Stimulated activated CD8-positive, alpha-beta memory T cell treated with anti-CD3 and anti-CD28 coated beads, Interleukin-4, amount 100 ng/mL, for 4 hours (primary cell): ENCODE measurements around the gene C1QTNF7.

Experiments used
- DNase-seq, 2 donors: peaks; one replicate each; pipeline ENCODE4 v3.0.0-alpha.2; 2020; ENCODE audit warnings: low read depth in 2 of 2, low spot score in 1 of 2

Gene C1QTNF7

DNA sequence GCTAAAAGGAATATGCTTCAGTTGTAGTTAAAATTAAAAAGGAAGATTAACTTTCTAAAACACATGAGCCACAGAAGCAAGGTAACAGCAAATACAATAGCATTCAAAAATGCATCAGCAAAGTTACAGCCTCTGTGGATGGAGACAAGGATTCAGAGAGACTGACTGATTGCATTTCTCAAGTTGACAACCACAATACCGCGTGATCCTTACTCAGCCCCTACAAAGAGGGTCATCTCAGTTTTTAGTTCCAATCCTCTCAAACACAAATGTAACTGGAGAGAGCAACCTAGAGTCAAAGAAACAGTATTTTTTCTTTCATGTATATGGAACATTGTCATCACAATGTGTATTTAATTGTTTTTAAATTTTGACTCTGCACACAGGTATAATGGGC is 14.2 kb upstream of the C1QTNF7 start:
- DNase-seq = no peak

DNA sequence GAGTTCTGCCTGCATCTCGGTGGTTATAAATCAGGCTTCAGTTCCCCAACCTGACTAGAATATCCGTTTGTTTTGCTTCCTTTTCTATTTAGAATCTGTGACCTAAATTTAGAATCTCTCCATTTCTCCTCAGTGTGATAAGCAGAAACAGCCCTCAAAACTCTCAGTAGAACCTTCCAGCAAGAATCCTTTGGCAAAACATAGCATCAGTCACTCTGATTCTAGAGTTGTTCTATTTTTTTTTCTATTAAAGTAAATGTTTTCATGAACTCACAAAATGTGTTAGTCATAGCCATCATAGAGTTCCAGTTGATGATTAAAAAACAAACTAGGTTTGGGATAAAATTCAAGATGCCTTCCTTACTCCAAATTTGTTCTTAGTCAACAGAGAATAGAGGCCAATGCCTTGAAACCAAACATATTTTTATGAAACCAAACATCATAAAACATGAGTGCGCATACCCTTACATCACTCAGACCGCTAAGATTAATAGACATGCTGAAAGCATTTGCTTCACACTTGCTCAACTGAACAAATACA is 13.2 kb upstream of the C1QTNF7 start:
- no peak for DNase-seq

DNA sequence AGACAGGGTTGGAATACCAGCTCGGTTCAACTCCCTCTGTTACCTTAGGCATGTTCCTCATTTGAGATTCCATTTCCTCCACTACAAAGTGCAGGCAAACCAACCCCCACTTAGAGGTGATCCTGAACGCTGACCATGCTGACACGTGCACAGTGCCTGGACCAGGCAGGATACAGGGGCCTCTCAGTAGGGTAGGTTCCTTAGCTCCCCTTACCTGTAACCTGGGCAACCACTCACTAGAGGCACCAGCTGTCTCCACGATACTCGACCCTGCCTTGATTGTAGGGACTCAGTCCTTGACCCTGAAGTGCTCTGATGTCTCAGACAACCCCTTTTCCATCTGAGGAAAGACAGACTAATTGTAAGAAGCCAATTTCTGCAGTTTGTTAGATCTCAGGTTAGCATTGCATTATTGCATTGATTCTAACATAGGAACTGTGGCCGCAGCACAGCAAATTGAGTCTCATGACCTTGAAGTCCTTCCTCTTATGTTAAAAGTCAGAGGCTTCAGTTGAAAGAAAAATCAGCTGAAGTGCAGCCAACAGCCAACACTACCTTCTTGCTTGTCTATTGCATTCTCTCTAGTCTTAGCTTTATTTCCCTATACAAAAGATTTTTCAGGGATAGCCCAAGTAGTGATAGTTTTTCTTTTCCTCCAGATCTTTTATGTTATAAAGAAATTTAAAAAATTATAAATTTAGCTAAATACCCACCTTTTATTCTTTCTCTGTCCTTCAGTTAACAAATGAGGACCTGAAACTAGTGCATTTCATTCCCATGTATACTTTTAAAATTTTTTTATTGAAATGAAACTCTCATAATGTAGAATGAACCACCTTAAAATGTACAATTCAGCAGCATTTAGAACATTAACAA is 11.2 kb upstream of the C1QTNF7 start:
- no peak for DNase-seq

DNA sequence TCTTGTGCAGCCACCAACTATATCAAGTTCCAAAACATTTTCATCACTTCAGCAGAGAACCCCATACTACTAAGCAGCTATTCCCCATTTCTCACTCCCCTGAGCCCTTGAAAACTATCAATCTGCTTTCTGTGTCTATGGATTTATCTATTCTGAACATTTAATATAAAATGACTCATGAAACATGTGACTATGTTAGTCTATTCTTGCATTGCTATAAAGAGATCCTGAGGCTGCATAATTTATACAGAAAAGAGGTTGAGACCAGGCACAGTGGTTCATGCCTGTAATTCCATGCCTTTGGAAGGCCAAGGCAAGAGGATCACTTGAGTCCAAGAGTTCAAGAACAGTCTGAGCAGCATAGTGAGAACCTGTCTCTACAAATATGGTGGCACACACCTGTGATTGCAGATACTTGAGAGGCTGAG is 10.6 kb upstream of the C1QTNF7 start:
- no peak for DNase-seq

DNA sequence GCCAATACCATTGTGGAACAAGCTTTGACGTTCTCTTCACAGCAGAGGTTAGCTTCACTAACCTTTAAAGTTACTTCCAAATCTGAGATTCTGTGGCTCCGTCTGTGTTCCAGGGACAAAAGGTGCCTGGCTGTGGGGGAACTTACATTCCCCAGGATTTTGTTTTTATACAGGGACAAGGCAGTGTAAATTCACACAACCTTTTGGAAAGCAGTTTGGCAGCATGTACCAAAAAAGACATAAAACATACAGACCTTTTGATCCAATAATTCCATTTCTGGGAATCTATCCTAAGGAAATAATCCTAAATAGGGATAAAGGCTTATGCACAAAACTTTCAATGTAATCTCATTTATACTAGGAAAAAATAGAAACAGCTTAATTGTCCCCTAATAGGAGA is 8.9 kb upstream of the C1QTNF7 start:
- no peak for DNase-seq

DNA sequence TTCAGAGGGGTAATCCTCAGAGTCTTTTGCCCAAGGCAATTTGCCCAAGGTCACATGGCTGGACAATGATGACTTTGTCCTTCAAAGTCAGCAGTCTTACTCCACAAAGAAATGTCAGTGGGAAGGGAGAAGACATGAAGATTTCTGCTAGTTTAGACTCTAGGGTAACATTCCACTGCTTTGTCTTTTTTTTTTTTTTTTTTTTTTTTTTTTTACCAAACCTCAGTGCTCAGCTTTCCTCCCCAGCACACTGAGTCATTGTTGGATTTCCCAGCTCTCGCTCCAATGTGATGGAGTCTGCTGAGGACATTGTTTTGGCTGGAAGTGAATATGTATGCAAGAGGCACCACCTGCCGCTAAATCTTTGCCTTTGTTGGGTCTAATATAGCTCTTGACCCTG is 7.2 kb upstream of the C1QTNF7 start:
- no peak for DNase-seq

DNA sequence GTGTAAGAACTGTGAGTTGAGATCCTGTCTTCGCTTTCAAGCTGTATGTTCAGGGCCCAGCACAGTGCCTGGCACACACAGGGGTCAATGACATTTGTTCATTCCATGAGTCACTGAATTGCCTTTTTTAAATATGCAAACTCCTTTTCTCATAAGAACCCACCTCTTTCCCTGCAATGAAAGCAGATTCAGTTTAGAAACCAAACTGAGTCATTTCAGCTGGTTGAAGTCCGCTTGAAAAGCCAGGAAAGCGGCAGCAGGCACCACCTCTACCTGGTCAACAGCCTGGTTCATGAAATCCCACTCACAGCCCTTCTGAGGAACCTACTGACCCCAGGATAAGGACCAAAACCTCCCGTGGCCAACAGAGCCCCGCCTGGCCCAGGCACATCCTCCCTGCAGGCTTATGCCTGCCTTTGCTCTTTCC is 4.5 kb upstream of the C1QTNF7 start:
- no peak for DNase-seq

DNA sequence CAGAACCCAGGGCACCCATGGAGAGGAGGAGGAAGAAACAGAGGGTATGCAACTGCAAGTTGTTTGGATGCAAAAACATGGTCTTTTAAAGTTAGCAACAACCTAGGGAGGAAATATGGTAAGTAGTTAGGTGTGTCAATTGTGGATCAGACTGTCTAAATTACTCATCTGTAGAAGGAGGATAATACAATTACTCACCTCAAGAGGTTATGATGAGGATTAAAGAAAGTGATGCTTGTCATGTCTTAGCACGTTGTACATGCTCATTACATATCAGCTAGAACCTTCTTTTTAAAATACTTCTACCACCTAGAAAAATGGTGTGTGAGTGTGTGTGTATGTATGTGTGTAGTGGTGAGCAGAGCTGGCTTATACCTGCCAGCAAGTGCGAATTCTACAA is 2.3 kb upstream of the C1QTNF7 start:
- no peak for DNase-seq

DNA sequence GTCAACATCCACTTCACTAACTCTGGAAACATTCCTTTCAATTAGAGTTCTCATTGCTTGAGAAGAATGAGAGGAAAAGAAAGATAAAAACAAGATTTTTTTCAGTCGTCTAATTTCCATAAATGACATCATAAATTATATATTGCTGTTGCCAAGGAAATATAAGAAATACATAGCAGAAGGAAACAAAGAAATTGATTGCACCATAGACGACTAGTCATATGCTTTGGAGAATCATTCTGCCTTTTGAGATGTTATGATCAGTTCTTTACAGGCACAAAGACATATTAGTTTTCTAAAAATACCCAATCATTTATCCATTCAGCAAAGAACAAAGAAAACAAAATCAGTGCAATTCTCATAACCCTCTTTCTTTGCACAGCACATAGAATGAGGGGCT is 672 bp upstream of the C1QTNF7 start:
- DNase-seq = no peak

DNA sequence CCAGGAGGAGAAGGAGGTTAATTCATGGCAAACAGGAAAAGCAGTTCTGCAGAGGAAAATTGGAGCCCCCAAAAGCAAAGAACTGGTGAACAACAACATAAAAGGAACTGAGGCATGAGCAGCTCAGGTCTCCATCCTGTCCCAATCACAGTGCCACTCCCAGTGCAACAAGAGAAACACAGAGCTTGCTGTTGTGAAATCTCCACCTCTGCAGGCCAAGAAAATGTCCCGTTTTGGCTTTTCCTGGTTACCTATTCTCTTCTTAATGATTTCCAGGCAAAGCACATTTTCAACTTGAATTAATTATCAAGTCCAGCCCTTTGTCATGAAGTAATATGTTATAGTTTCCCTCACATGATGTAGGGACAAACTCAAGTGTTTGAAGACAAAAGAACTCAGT is 778 bp downstream of the C1QTNF7 start:
- no peak for DNase-seq

DNA sequence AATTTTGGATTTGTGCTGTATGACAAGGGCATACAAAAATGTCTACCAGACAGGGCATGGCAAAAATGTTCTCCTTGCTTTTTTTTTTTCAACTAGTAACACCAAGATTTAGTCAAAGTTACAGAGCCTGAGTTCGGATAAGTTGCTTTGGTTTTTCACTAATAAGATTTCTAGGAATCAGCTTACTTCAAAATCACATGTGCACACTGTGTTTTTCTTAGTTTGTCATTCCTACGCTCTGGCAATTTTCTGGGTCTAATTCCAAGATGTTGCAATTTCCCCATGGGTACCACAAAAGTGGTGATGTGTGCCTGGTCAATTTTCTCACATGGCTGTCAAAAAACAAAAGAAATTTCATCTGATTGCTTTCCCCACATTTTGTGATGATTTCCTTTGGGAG is 6.3 kb downstream of the C1QTNF7 start:
- DNase-seq = no peak

DNA sequence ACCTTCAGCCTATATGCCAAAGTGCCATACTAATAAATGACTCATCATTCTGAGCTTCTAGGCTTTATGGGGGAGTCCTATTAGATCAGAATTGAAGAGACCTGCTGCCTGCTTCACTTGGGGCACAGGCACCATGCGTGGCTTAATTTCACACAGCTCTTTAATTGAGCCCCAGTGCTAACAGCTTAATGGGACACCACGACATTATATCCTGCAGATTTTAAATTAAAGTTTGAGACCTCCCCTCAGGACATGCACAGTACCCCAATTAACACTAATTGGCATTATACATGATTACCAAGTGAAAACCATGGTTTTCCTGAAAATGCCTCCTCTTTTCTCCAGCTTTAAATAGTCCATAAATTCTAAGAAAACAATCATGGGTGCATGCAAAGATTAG is 6.8 kb downstream of the C1QTNF7 start:
- no peak for DNase-seq

DNA sequence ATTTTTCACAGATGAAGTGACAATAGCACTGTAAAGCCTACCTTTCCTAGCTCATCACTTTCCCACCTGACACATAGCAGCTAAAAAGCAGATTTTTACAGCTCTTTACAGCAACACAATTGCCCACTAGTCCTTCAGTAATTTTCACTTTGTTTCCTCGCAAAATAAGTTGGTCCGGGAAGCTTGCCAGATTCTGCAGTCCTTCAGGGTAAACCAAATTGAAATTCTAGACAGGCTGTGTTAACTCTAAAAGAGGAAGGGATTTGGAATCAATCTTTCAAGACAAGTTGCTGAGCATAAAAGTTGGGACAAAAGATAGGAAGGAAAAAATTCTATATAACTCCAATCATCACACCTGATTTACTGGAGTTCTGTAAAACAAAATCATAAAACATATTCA is 8.7 kb downstream of the C1QTNF7 start:
- no peak for DNase-seq

DNA sequence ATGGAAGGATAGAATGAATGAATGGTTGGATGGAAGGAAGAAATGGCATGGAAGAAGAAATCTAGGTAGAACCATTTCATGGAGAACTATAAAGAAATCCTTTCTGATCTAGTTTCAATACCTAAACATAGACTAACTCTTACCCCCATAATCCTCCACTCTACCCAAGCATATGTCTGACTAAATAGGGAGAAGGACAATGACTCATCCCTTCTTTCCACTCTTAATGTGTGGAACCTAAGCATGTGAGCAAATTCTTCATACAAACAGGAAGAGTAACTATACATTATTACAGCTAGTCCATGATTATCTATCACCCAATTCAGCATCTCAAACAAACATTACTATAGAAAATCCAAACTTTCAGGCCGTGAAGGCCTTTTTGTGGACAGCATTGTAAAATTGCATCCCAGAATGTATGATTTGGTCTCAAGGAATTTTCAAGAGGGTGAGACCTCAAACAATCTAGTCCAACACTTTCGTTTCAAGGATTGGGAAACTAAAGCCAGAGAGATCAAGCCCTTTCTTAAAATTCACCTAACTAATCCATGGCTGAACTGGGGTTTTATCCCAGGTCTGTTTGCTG is 11.2 kb downstream of the C1QTNF7 start:
- no peak for DNase-seq

DNA sequence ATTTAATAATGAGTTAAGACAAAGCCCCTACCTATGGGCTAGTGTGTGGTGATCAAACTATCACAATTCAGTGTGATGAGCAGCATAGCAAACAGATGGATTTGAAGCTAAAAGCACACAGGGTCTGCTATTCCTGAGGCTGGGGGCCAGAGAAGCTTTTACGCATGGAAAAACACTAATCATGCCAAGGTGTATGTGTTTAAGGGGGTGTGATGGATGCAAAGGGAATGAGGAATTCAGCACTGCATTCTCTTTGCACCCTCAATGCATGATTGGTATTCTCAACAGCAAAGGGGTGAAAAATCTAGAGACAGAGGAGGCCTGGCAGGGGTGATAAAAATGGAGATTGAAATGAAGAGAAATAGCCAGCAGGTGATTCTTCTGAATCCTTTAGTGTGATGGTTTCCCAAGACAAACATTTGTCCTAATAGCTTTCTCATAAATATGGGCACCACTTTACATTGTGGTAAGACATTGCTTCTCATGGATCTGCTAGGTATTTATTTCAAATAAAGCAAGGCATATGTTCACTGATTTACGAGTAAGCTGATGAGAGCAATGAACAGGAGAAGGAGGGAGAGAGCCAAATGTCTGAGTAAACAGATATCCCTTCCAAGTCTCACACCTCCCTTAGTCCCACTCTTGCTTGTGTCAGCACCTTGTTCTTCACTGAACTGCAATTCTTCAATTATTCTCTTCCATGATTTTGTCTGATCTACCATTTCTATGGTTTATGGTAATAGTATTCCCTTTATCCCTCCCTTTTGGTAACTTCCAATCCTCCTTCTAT is 15.7 kb downstream of the C1QTNF7 start:
- no peak for DNase-seq

DNA sequence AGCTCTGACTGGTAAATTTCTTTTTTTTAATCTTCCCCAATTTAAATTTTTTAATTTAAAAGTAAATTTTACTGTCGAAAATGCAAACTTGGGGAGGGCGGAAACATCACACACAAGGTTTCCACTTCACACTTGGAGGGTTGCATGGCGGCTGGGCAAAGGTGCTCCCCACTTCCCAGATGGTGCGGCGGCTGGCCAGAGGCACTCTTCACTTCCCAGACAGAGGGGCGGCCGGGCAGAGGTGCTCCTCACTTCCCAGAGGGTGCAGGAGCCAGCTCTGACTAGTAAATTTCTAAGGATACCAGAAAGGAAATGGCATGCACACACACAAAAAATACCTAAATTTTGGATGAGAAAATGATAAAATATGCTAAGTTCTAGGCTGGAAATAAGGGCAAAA is 16.4 kb downstream of the C1QTNF7 start:
- no peak for DNase-seq

DNA sequence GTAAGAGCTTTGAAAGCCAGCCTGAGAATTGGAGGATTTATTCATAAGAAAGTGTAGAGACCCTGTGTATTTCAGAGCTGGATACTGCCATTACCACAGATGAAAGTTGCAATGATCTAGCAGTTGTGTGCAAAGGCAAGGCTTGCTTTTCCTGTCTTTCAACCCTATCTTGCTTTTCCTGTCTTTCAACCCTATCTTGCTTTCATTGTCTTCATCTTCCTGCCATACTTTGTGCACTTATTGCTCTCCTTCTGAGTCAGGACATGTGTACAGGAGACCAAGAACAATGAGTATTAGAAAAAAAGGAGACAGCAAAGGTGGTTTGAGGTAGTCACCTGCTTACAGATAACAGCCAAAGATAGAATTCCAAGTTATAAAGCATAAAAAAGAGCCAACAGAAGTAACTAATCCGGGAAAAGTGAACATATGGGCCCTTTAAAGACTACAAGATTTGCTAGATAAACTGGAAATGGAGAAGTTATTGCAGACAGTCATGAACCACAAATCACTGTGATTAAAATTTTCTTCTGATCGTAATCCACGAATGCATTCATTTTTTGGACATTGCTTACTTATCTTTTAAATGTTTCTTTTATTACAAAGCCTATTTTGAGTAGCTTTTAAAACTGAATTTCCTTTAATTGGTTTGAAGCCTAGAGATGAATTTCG is 17.2 kb downstream of the C1QTNF7 start:
- no peak for DNase-seq

DNA sequence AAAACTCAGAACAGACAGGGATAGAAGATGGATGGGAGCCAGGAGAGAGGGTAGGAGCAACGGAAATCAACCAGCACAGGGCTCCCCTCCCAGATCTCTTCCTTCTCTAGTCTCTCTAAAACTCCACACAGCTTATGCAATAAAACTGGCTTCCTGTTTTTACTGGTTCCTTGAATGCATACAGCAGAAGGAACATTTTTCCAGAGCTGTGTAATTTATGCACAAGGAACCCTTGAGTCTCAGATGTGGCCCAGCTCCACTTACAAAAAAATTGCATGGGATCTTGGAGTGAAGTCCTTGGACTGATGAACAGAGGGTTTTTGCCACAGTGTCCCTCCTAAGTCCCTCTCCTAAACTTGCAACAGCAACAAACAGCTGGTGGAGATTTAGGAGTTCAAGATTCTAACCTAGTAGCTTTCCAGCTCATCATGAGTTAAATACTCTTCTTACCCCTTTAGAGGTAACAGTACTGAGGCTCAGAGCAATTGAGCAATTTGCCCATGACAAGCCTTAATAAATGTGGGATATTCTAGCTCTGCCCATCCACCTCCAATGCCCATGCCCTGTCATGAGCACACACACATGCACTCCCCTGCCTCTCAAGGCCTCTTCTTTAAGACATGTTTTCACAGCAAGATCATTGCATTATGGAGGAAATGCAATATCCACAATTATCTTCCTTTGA is 23.5 kb downstream of the C1QTNF7 start:
- DNase-seq = no peak

DNA sequence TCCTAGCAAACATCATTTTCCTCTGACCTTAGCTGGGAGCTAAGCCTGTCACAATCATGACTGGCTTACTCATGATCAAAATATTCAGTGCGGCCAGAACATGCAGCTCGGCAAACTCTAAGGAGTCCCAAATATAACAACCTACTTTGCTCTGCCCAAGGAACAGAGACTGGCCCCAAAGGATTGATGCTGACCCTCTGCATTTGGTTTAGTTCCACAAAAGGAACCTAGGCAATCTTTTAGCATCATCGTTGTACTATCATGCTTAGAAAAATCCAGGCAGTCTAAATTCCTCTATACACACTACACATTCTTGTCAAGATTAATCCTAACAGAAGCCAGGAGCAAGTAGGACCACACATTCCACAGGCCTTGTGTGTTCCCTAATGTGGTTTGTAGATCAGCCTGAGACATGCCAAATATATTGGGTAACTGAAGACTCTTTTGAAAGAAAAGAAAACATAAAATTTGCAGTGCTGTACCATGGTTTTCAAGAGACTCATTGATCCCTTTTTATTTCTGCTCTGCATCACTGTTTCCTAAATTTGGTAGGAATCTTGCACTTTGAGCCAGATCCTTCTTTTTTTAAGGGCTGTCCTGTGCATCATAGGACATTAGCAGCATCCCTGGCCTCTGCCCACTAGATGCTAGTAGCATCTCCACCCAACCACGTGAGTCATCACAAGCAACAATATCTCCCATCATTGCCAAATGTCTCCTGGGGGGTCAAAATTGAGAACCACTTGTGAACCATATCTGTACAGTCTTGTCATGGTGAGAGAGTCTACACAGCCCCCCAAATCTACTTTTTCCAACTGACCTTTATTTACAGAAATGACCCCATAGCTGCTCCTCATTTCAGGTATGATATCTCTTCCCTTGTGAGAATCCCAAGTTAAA is 24.3 kb downstream of the C1QTNF7 start:
- no peak for DNase-seq

DNA sequence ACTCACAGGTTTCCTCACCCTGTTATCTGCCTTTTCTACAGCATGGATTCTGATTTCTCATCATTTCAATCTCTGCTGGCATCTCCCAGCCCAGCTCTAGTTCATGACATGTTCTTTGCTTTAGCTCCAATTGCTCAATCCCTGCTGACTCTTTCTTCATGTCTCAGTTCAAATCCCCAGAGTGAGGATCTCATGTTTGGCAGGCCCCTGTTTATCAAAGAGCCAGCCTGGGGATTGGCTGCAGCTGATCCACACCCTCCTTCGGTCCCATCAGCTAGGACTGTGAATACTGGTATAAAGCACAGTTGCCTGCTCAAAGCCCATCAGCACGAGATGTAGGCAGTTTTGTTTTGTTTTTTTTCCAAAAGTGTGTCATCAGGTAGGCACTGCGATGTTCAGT is 27.5 kb downstream of the C1QTNF7 start:
- DNase-seq = no peak
